Upper lobe of left lung (tissue), 6 donors: ENCODE results near the gene MACC1. TPM values are rescaled to one million over a fixed set of nuclear protein-coding genes. Genes with fewer than 3 reads are reported as not detected.

Experiments
- ATAC-seq, 2 donors: fragments of 200-7000 bp; cut with Tn5 transposase; one replicate each; pipeline ENCODE4 v1.9.1; 2022; ENCODE audit warnings: mild to moderate bottlenecking in 2 of 2, moderate library complexity in 2 of 2; ENCODE audit not compliant: low FRiP score in 2 of 2
- DNase-seq, 2 donors: peaks; one replicate each; pipeline ENCODE4 v3.0.0-alpha.2; 2019 to 2020
- H3K27ac ChIP-seq, 4 donors: fragments of 200-600 bp; sonication (generic); one replicate each; pipeline ENCODE4 v1.5.1; 2016 to 2019
- H3K27me3 ChIP-seq, 4 donors: fragments of 200-600 bp; sonication (generic); one replicate each; pipeline ENCODE4 v1.5.1; 2017 to 2019
- H3K36me3 ChIP-seq, 4 donors: fragments of 200-600 bp; sonication (generic); one replicate each; pipeline ENCODE4 v1.5.1; 2016 to 2019
- H3K4me1 ChIP-seq, 4 donors: fragments of 200-600 bp; sonication (generic); one replicate each; pipeline ENCODE4 v1.5.1; 2018 to 2019
- H3K4me3 ChIP-seq, 4 donors: fragments of 200-600 bp; sonication (generic); one replicate each; pipeline ENCODE4 v1.5.1; 2017 to 2019; ENCODE audit warnings: mild to moderate bottlenecking in 2 of 4, moderate library complexity in 1 of 4
- H3K9me3 ChIP-seq, 4 donors: fragments of 200-600 bp; sonication (generic); one replicate each; pipeline ENCODE4 v1.5.1; 2018 to 2019
- CTCF ChIP-seq, 6 experiments: fragments of 450-650 bp in 4 of 6; fragments of 200-600 bp in 2 of 6; sonication (generic) in 2 of 6; IDR thresholded peaks; one replicate each; pipeline ENCODE4 v1.5.1; 2016 to 2019; ENCODE audit warnings: antibody characterized with exemption in 6 of 6
- EP300 ChIP-seq, 4 donors: sonication (generic); formaldehyde crosslinking; IDR thresholded peaks; one replicate each; pipeline ENCODE4 v1.5.1; 2017; ENCODE audit warnings: antibody characterized with exemption in 4 of 4, control low read depth in 2 of 4
- POLR2A ChIP-seq, 4 donors: fragments of 450-650 bp; IDR thresholded peaks; one replicate each; pipeline ENCODE4 v1.5.1; 2016 to 2017; ENCODE audit warnings: antibody characterized with exemption in 4 of 4, mild to moderate bottlenecking in 2 of 4
- POLR2AphosphoS5 ChIP-seq, 2 donors: sonication (generic); formaldehyde crosslinking; IDR thresholded peaks; one replicate each; pipeline ENCODE4 v1.5.1; 2017; ENCODE audit warnings: antibody characterized with exemption in 2 of 2
- whole genome bisulfite sequencing, 2 donors: methylation state at CpG; one replicate each; pipeline ENCODE4 v1.1.5; 2017 to 2018; 5-methylcytosine and 5-hydroxymethylcytosine counted together
- total RNA-seq, 6 donors: library from RNA; depleted of rRNA in 4 of 6; stranded (reverse); fragments of >200 nt in 4 of 6; gene quantifications; one replicate each; pipeline versions ENCODE4 v1.1.0 to v1.2.1, GENCODE V29; 2016 to 2021
- donor health status: DM: no; HTN: no; CAD: no; lungs with moderate emphysema.
- donor health status: DM: no; HTN: yes; CAD: no; lungs with severe emphysema.

MACC1 gene
- total RNA-seq, 6 donors from 2014 or later = 10.5 to 86.5 (median 24.3) TPM

GRCh38 chr7:20200971-20201370, 16.2 kb downstream of the MACC1 start:
- TF ChIP-seq POLR2AphosphoS5 (IDR thresholded peaks at IDR 0.05) (no peak), CTCF (IDR thresholded peaks at IDR 0.05) (no peak), EP300 (IDR thresholded peaks at IDR 0.05) (no peak), POLR2A (IDR thresholded peaks at IDR 0.05) (no peak)
- peak overlapping the region in 3 of 4 donors; percentile 46 to 55 (median 53) for H3K27ac ChIP-seq
- H3K27me3 ChIP-seq = no peaks in the 10 kb centered on the region
- H3K4me1 ChIP-seq = peaks cover 0 to 11% (median 3%) of the 10 kb centered on the region in 4 donors
- H3K36me3 ChIP-seq = no peaks in the 10 kb centered on the region
- H3K9me3 ChIP-seq = no peaks in the 10 kb centered on the region
- ATAC-seq (peak in 1 of 2 donors; percentile 48), DNase-seq (no peak)
- H3K4me3 ChIP-seq = no peak overlapping the region

GRCh38 chr7:20200361-20200760, 16.8 kb downstream of the MACC1 start:
- DNase-seq = no peak
- H3K27ac ChIP-seq = peak overlapping the region in 3 of 4 donors; percentile 46 to 55 (median 53)
- H3K27me3 ChIP-seq = no peaks in the 10 kb centered on the region
- no peaks in the 10 kb centered on the region for H3K36me3 ChIP-seq
- no peaks in the 10 kb centered on the region for H3K9me3 ChIP-seq
- 20 to 29% methylated on average over 3 of the region's 3 CpGs for WGBS, 2 donors
- H3K4me3 ChIP-seq = no peak overlapping the region
- TF ChIP-seq EP300 (IDR thresholded peaks at IDR 0.05) (peak in 1 of 4 donors; percentile 71), CTCF (IDR thresholded peaks at IDR 0.05) (no peak)
- ATAC-seq = peak in 1 of 2 donors; percentile 45
- peaks cover 0 to 11% (median 3%) of the 10 kb centered on the region in 4 donors for H3K4me1 ChIP-seq

DNA sequence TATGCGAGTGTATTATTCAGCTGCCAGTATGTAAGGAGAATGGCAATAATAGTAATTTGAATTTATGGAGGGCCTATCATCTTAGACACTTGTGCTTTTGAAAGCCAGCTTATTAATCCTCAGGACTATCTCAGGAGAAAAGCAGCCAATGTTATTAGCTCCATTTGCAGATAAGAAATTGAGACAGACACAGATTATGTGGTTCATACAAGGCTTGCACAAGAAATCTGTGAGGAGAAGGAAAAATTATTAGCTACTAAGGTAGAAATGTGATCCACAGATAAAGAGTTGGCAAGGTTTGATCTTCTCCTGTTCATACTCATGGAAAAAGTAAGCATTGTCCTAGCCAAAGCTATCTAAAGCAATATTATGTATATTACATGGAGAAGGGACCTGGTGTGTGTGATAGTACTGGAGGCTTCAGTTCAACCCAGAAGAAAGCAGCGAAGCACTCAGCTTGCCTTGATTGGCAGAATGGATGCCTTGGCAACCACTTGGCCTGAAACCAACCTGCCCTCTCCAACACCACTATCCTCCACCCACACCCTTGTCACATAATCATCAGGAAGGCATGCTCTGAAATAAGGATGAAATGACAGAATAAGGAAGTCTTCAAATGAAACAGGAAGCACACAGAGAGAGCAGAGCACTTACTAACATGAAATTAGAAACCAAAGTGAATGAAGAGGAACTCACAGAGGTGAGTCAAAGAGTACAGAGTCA, 18.0 kb downstream of the MACC1 start:
- H3K36me3 ChIP-seq = no peaks in the 10 kb centered on the region
- ATAC-seq (peak; percentile 77 to 88), DNase-seq (peak in 1 of 2 donors; percentile 76)
- no peaks in the 10 kb centered on the region for H3K9me3 ChIP-seq
- H3K27me3 ChIP-seq = no peaks in the 10 kb centered on the region
- TF ChIP-seq CTCF (IDR thresholded peaks at IDR 0.05) (no peak), POLR2AphosphoS5 (IDR thresholded peaks at IDR 0.05) (peak; percentile 40 to 61), POLR2A (IDR thresholded peaks at IDR 0.05) (peak in 1 of 4 donors; percentile 34), EP300 (IDR thresholded peaks at IDR 0.05) (no peak)
- peaks cover 0 to 11% (median 3%) of the 10 kb centered on the region in 4 donors for H3K4me1 ChIP-seq
- no peak overlapping the region for H3K4me3 ChIP-seq
- peak overlapping the region in 1 of 4 donors; percentile 42 for H3K27ac ChIP-seq
- WGBS, 2 donors = 57 to 61% methylated on average over 2 of the region's 2 CpGs

DNA sequence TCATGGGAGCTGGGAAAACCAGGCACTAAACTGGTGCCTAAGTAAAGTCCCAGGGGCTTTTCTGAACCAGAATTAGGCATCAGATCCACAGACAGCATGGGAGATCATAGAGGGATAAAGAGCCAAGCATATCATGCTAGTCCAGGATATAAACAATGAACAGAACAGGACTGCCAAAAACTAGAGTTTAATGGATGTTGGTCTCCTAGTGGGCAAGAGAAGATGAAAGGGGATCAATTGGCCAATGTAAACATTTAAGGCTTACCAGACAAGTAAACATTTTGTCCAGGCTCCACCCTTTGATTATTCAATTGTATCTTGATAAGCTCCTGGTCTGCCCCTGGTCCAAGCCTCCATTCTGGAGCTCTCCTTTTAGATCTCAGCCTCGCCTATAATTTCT, 18.9 kb downstream of the MACC1 start:
- DNase-seq (no peak), ATAC-seq (no peak)
- WGBS, 2 donors = 91 to 92% methylated on average over 1 of the region's 1 CpG
- no peak for TF ChIP-seq EP300 (IDR thresholded peaks at IDR 0.05)
- Histone ChIP-seq H3K4me3 (no peak overlapping the region), H3K27me3 (no peaks in the 10 kb centered on the region), H3K27ac (no peak overlapping the region), H3K9me3 (no peaks in the 10 kb centered on the region), H3K36me3 (no peaks in the 10 kb centered on the region), H3K4me1 (peaks cover 0 to 11% (median 3%) of the 10 kb centered on the region in 4 donors)

- no peak for DNase-seq
- TF ChIP-seq EP300 (IDR thresholded peaks at IDR 0.05) (no peak), POLR2AphosphoS5 (IDR thresholded peaks at IDR 0.05) (no peak), POLR2A (IDR thresholded peaks at IDR 0.05) (no peak), CTCF (IDR thresholded peaks at IDR 0.05) (peak in 1 of 6 experiments; percentile 18)
- Histone ChIP-seq H3K27ac (no peak overlapping the region), H3K4me1 (peaks cover 0 to 11% (median 3%) of the 10 kb centered on the region in 4 donors), H3K9me3 (no peaks in the 10 kb centered on the region), H3K27me3 (no peaks in the 10 kb centered on the region), H3K36me3 (no peaks in the 10 kb centered on the region), H3K4me3 (no peak overlapping the region)
- ATAC-seq = no peak
Measured at GRCh38 chr7:20197837-20198236, 19.3 kb downstream of the MACC1 start.
